ENCODE measurements around the gene TCERG1L.
"Not testable (repeated sequence)": the region's sequence is repeated elsewhere in the genome, so short reads cannot be mapped to it uniquely, and the experiment has no call there.

Gene TCERG1L

DNA sequence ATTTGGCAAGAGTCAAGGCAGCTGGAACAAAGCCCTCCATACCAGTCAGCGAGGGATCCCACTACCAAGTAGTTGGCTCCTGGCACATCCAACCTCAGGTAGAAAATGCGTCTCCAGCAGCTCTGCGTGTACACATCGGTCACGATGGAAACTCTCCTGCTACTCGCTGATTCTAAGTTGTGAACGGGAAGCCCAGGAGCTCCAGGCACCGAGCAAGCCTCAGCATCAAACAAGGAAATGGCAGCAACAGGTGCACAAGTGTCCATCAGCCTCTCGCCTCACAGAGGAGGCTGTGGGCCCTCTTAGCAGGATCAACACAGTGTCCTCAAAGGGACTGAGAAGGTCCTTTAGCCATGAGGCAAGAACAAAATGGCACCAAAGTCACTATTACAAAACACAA, 127.0 kb downstream of the TCERG1L start:
- no peak for DNase-seq (ENCODE audit: low spot score)

GRCh38 chr10:131183546-131184045, 127.9 kb downstream of the TCERG1L start:
- DNase-seq (ENCODE audit: low spot score) = no peak

- DNase-seq (ENCODE audit: low spot score) = no peak
Measured at GRCh38 chr10:131181456-131181855, 130.1 kb downstream of the TCERG1L start.

DNA sequence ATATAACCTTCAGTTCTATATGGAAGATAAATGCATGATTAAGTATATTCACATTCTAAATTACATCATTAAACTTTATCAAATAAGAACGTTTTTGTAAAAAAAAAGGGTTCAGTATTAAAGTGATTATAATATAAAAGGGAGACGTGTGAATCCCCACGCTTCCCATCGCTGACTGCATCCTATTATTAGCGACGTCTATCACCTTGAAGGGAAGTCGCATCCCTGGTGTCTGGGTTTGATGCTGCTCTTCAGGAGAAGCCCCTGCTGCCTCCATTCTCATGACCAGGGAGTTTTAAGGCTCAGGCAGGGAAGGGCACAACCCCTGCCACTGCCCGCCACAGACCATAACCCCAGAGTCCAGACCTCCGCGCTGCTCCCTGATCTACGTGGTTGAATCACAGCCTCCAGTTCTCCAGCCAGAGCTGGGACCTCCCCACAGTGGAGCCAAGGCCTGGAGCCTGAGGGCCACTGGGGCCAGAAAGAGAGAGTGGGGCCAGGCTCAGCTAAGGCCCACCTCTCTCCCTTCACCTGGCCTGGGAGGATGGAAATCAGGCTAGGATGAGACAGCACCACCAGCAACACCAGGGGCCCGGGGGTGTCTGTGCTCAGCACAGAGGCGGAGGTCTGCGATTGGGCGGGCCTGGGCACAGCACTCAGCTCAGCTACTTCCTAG, 130.6 kb downstream of the TCERG1L start:
- DNase-seq (ENCODE audit: low spot score) = no peak

DNA sequence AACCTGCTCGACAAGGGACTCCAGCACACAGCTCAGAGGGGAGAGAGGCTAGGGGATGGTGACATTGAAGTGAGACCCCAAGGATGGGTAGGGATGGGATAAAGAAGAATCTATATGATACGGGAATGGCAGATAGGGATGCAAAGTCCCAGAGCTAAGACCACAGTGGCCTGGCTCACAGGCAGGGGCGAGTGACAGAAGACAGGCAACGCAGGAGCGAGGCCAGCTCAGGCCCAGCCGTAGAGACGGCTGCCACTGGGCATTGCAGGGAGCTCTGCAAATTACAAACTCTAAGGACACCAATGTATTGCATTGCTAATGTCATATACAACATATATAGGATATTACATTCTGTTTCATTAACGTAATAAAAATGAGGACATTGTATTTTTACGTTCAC, 131.4 kb downstream of the TCERG1L start:
- no peak for DNase-seq (ENCODE audit: low spot score)

- no peak for DNase-seq (ENCODE audit: low spot score)
Measured at GRCh38 chr10:131179361-131179760, 132.2 kb downstream of the TCERG1L start.

DNA sequence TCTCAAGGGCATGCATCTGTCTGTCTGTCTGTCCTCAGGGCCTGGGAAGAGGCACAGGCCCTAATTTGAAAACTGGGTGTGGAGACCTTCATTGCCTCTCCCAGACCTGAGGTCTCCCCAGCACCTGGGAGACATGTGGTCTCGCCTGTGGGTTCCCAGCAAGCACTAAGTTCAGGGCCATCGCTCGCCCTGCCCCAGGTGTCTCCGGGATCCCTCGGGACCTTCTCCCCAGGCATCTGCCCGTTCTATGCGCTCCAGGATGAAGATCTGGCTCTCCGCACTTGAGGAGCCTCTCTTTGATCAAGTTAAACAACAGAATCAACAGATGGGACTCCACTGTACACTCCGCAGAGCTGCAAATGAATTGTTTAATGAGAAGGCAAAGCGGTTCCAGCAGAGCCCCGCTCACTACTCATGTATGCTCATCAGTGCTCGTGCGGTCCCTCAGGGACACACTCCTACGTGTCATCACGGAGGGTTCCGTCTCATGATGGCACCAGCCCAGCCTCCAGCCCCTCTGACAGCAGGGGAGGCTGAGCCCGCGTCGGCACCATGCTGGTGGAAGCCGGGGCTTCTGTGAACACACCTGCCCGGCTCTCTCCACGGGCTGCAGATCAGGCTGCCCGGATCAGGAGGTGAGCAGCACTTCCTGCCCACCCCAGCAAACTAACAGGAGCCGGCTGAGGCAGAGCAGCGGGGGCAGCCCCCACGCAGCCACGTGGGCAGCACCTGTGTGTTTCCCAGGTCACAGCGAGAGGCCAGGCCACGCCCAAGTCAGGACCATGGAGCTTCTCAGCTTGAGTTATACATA, 132.8 kb downstream of the TCERG1L start:
- no peak for DNase-seq (ENCODE audit: low spot score)

GRCh38 chr10:131177431-131178327, 133.8 kb downstream of the TCERG1L start:
- no peak for DNase-seq (ENCODE audit: low spot score)

- no peak for DNase-seq (ENCODE audit: low spot score)
Measured at GRCh38 chr10:131176907-131177306, 134.6 kb downstream of the TCERG1L start.

- DNase-seq (ENCODE audit: low spot score) = not testable (repeated sequence)
Measured at GRCh38 chr10:131176324-131176723, 135.2 kb downstream of the TCERG1L start.

DNA sequence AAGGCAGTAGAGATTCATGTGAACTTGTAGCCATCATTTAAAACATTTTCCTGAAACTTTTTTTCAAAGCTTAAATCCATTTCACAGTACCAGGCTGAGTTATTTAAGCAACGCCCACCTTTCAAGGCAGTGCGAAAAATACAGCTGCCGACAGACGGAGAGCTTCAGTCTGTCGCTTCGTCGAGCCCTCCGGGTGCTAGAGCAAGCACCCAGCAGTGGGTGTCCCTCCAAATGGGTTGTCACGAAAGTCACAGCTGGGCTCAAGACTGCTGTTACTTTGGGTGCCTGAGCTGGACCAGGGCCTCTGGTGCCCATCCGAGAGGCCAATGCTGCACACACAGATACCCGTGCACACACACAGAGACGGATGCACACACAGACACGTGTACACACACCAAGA, 135.6 kb downstream of the TCERG1L start:
- DNase-seq (ENCODE audit: low spot score) = no peak

- no peak for DNase-seq (ENCODE audit: low spot score)
Measured at GRCh38 chr10:131174651-131175540, 136.6 kb downstream of the TCERG1L start.

- DNase-seq (ENCODE audit: low spot score) = no peak
Measured at GRCh38 chr10:131174211-131174565, 137.3 kb downstream of the TCERG1L start.

DNA sequence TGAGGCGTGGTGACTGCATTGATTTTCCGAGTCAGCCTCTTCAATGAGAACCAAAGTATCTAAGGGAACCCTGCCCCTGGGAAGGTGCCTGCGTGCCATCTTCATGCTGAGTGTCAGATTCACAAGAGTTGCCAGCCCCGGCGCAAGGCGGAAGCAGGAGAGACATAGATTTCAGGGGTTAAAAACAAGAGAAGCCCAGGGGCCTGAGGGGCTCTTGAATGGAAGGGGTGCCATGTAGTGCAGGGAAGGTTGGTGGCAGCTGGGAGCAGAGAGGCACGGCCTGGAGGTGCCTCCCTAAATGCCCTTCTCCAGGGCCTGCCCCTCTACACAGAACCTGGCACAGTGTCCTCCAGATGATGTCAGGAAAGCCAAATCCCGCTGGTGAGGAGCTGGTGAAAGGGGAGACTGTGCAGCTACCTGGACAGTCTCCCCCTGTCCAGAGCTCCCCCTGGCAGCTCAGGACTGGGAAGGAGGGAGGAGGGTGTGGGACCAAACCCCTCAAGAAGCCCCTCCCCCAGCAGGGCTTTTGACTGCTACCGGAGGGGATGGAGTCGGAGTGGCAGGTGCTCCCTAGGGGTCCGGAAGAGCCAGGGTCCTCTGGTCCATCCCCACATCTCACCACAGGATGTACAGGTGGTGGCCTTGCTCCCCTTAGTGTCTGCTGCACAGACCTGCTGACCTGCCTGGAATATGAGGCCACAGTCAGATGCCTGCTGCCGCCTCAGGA, 137.9 kb downstream of the TCERG1L start:
- DNase-seq (ENCODE audit: low spot score) = no peak

DNA sequence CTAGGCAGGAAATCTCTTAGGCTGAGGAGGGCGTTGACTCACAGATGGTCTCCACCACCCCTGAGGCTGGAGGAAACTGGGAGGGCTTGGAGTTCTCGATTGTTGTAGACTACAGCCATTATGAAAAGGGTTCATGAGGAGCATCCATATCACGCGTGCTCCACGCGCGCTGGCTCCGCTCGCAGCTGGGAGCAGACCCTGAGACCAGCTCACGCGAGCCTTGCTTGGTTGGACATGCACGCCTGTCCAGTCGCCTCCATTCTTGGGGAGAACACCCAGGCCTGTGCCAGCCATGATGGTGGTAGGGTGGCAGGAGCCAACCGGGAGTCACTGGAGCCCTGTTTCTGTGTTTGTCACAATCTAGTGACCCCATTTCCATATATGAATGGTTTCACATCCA, 139.1 kb downstream of the TCERG1L start:
- no peak for DNase-seq (ENCODE audit: low spot score)

DNA sequence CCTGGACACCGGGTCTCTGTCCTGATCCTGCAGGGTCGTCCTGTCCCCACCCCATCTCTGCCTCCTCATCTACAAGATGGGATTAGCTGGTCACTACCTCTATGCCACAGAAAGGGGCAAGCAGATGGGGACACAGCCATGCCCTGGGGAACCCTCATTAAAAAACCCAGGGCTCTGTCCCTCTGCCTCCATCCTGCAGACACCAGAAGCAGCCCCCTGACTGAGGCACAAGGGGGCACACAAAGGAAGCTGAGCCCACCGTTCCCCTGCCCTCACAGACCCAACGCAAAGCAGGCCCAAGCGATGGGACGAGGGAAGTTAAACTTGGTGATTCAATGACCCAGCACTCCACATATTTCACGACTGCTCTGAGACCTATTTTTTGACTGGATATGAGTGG, 142.4 kb downstream of the TCERG1L start:
- DNase-seq (ENCODE audit: low spot score) = no peak

- DNase-seq (ENCODE audit: low spot score) = no peak
Measured at GRCh38 chr10:131168238-131168875, 143.2 kb downstream of the TCERG1L start.

- DNase-seq (ENCODE audit: low spot score) = no peak
Measured at GRCh38 chr10:131167036-131167860, 144.3 kb downstream of the TCERG1L start.

- DNase-seq (ENCODE audit: low spot score) = no peak
Measured at GRCh38 chr10:131166486-131166885, 145.0 kb downstream of the TCERG1L start.

Data from D341Med (cell line).